ENCODE measurements around the gene GRB7. TPM values are rescaled to one million over a fixed set of nuclear protein-coding genes. Genes with fewer than 3 reads are reported as not detected.
A peak's percentile ranks its signal among the peaks of the same experiment; 100 is the strongest.
"Not testable (repeated sequence)": the region's sequence is repeated elsewhere in the genome, so short reads cannot be mapped to it uniquely, and the experiment has no call there.

The GRB7 gene
- total RNA-seq, 1 donor from 2014 or later, result 34.5 TPM

- TF ChIP-seq CTCF (IDR thresholded peaks at IDR 0.05), result no peak
- DNase-seq (no peak), ATAC-seq (no peak)
- Histone ChIP-seq H3K4me3 (no peak overlapping the region), H3K9me3 (no peaks in the 10 kb centered on the region), H3K27ac (no peak overlapping the region), H3K27me3 (ENCODE audit: low read depth) (peaks cover 12% of the 10 kb centered on the region), H3K36me3 (no peaks in the 10 kb centered on the region), H3K4me1 (peaks cover 15% of the 10 kb centered on the region)
- intact Hi-C loops (cut with DNase I), result no loop called here
These were observed 41.0 kb upstream of the GRB7 start for GRCh38 chr17:39696731-39697130.

- intact Hi-C loops (cut with DNase I), result no loop called here
- DNase-seq, result no peak
- Histone ChIP-seq H3K4me3 (no peak overlapping the region), H3K27ac (no peak overlapping the region), H3K27me3 (ENCODE audit: low read depth) (peaks cover 12% of the 10 kb centered on the region), H3K4me1 (peaks cover 27% of the 10 kb centered on the region), H3K36me3 (no peaks in the 10 kb centered on the region), H3K9me3 (no peaks in the 10 kb centered on the region)
- no peak for TF ChIP-seq CTCF (IDR thresholded peaks at IDR 0.05)
- no peak for ATAC-seq
These were observed 39.8 kb upstream of the GRB7 start for GRCh38 chr17:39697961-39698360.

- H3K36me3 ChIP-seq; DNase-seq; intact Hi-C loops (cut with DNase I); ATAC-seq; H3K9me3 ChIP-seq: not testable (repeated sequence)
- peak overlapping the region; percentile 88 for H3K27ac ChIP-seq
- H3K27me3 ChIP-seq (ENCODE audit: low read depth), result peaks cover 12% of the 10 kb centered on the region
- H3K4me1 ChIP-seq, result peaks cover 40% of the 10 kb centered on the region
- peak overlapping the region; percentile 86 for H3K4me3 ChIP-seq
These were observed 38.5 kb upstream of the GRB7 start for GRCh38 chr17:39699157-39699817.

- no peak for TF ChIP-seq CTCF (IDR thresholded peaks at IDR 0.05)
- Histone ChIP-seq H3K27me3 (ENCODE audit: low read depth) (peaks cover 12% of the 10 kb centered on the region), H3K4me1 (peaks cover 43% of the 10 kb centered on the region), H3K9me3 (no peaks in the 10 kb centered on the region), H3K27ac (peak within 1 kb of the TSS; percentile 88), H3K36me3 (no peaks in the 10 kb centered on the region), H3K4me3 (peak within 1 kb of the TSS; percentile 86)
- intact Hi-C loops (cut with DNase I), result no loop called here
- DNase-seq (peak; percentile 79), ATAC-seq (peak; percentile 88 to 89)
These were observed 38.0 kb upstream of the GRB7 start, which contains the start of gene ERBB2 for GRCh38 chr17:39699818-39700147. TSS of gene ERBB2 (plus strand) at chr17:39700064. CDS start at chr17:39700239, 175 bp downstream.

- peak overlapping the region; percentile 88 for H3K27ac ChIP-seq
- DNase-seq, result no peak
- intact Hi-C loops (cut with DNase I), result no loop called here
These were observed 37.4 kb upstream of the GRB7 start for GRCh38 chr17:39700148-39700987.

More at GRCh38 chr17:39700148-39700987, 37.4 kb upstream of the GRB7 start:
- peak; percentile 51 to 62 for ATAC-seq
- Histone ChIP-seq H3K27me3 (ENCODE audit: low read depth) (peaks cover 12% of the 10 kb centered on the region), H3K36me3 (no peaks in the 10 kb centered on the region), H3K9me3 (no peaks in the 10 kb centered on the region), H3K4me3 (peak overlapping the region; percentile 86), H3K4me1 (peaks cover 49% of the 10 kb centered on the region)
- TF ChIP-seq CTCF (IDR thresholded peaks at IDR 0.05), result no peak
